ENCODE data around the gene DOK3.
"Not testable (repeated sequence)": the region's sequence is repeated elsewhere in the genome, so short reads cannot be mapped to it uniquely, and the experiment has no call there.

DOK3 gene

GRCh38 chr5:177534433-177534832 is 24.8 kb upstream of the DOK3 start:
- DNase-seq: not testable (repeated sequence)

DNA sequence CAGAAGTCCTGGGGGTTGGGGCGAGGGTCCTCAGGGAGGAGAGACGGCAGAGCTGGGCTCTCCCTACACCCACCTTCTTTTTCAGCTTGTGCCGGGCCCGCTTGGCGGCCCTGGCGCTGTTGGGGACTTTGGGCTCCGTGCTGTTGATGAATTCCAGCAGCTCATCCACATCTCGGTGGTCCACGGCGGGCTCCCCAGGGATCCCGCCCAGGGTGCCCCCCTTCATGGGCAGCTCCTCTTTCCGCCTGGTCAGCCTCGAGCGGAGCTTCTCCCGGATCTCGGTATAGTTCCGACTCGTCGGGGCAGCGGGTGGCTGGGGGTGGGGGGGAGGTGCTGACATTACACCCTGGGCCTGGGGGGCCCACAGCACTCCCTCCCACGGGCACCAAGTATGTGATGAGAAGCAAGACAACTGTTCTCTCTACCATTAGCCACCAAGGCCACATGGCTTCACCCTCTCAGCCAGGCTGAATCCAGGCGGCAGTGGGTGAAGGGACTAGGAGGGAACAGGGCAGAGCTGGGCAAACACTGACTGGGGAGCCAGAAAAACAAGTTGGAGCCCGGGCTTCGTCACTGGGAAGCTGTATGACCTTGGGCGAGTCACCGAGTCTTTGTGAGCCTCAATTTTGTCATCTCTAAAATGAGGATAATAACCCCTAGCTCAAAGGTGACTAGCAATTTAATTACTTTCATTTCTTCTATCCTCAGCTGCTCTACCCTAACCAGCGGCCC is 21.7 kb upstream of the DOK3 start:
- DNase-seq: no peak

DNA sequence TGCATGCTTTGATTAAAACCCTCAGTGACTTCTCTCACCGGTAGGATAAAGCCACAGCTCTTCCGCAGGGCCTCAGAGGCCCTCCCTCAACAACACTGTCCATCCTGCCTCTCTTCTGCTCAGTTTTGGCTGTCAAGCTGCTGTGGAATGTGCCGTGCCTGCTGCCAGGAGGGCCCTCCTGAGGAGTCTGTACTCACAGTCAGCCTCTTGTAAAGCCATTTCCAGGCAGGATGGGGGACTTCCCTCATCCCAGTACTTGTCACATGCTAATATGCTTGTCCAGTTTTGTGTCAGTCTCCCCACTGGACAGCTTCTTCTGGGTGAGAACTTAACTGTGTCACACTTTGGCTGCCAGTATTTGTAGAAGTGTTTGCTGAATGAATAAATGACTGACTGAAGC is 21.0 kb upstream of the DOK3 start:
- no peak for DNase-seq

DNA sequence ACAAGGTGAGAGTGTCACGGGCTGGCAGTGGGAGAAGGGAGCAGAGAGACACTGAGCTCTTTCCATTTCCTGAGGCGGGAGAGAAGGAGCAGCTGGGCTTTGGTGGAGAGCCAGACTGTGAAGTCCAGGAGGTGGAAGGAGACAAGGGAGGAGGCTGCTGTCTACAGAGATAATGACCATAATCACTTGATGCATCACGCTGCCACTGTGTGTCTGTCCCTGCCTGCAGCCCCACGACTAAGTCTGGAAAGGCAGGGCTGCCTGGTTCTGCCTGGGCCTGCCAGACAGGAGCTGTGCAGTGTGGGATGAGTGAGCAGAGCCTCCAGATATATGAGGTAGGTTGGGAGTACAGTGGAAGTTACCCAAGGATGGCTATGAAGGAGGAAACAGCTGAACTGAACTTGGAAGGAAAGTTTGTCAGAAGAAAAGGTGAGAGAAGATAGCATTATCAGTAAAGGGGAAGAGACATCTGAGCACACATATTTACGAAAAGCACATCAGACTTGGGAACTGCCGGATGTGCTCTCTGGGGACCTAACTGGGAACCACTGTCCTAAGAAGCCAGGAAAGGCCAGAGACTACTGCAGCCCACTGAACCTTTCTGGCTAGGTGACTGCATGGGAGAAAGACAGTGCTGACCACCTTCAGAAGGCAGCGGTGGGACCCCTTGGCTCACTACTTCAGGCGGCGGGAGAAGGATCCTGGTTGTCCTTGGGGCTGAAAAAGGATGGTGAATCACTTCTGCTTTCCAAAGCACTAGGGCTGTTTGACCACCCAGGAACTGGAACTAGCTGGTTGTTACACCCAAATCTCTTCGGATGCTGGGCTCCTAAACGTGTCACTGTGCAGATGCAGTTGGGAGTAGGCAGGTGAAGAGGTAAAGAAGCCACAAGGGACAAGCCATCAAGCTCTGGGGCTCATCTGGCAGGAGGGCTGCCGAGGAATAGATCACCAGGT is 19.9 kb upstream of the DOK3 start:
- DNase-seq: no peak

- DNase-seq: no peak
Observed at GRCh38 chr5:177528631-177529030, 19.0 kb upstream of the DOK3 start.

DNA sequence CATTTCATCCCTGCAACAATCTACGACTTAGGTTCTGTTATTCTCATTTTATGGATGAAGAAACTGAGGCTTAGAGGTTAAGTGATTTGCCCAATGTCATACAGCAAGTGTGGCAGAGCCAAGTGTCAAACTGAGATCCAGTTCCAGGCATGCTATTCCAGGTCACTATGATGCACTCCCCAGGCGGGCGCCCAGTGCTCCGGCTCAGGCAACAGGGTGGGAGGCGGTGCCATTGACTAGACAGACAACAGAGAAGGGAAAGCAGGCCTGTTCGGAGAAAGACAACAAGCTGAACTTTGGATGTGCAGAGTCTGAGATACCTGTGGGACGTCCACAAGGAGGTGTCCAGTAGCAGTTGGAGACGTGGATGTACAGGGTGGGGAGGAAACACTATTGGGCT is 18.0 kb upstream of the DOK3 start:
- no peak for DNase-seq

GRCh38 chr5:177526791-177527190 is 17.2 kb upstream of the DOK3 start:
- DNase-seq: no peak

GRCh38 chr5:177526191-177526590 is 16.6 kb upstream of the DOK3 start:
- DNase-seq: no peak

DNA sequence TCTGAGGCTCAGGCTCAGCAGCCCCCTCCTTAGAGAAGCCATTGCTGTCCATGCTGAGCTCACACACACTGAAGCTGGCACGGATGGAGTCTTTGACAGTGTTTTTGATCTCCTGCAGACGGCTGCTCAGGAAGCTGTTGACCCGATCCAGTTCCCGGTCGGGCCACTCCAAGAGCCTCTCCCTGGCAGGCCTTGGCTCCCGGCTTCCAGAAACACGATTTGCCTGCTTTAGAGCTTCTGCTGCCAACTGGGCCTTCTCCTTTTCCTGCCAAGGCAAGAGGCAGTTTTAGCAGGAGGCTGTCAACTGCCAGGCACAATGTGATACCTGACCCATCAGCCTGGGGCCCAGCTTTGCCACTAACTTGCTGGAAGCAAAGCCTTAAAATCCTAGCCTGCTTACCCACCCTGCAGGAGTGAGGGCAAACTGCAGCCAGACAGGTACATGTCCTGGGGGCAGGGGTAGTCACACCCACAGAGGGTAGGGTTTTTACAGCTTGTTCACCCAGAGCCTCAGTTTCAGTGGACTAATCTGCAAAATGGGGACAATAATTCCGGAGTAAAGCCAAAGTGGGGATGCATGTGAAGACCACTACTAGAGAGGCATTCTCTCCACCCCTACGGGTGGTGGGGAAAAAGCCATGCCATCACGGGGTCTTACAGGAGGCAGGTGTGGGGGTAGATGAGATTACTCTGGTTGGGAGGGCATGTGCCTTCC is 15.5 kb upstream of the DOK3 start:
- no peak for DNase-seq

- no peak for DNase-seq
Observed at GRCh38 chr5:177524539-177524900, 14.9 kb upstream of the DOK3 start.

DNA sequence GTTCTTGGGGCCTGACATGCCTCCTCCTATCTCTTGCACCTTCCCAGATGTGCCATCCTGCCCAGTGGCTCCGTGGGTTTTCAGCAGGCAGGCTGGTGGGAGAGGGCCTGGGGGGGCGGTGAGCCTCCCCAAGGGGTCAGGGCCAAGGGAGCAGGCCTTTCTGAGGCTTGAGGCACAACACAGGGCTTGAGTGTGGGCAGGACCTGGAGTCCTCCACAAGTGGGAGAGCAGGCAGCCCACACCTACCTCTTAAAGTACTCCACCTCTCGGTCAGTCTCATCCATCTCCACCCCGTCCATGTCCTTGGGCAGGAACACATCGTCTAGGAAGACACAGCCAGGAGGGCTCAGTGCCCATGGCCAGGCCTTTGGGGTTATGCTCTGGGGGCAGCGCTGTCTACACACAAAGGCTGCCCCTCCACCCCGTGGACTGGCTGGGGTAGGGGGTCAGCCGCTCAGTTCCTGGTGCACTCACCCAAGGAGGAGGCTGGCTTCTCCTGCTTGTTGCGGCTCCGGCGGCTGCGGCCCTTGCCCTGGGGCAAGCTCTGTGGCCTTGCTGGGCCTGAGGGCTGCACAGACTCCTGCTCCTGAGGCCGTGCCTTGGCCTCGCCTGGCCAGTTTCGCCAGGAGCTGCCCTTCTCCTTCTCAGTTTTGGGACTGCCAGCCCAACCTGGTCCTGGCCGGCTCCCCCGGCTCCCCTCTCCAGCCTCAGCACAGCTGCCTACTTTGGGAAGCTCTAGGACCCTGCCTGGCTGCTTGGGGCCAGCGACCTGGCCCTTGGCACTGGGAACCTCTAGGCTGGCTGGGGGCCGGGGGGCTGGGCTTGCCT is 14.3 kb upstream of the DOK3 start:
- DNase-seq: no peak

- no peak for DNase-seq
Observed at GRCh38 chr5:177520916-177521513, 11.4 kb upstream of the DOK3 start.

GRCh38 chr5:177520271-177520670 is 10.6 kb upstream of the DOK3 start:
- no peak for DNase-seq

DNA sequence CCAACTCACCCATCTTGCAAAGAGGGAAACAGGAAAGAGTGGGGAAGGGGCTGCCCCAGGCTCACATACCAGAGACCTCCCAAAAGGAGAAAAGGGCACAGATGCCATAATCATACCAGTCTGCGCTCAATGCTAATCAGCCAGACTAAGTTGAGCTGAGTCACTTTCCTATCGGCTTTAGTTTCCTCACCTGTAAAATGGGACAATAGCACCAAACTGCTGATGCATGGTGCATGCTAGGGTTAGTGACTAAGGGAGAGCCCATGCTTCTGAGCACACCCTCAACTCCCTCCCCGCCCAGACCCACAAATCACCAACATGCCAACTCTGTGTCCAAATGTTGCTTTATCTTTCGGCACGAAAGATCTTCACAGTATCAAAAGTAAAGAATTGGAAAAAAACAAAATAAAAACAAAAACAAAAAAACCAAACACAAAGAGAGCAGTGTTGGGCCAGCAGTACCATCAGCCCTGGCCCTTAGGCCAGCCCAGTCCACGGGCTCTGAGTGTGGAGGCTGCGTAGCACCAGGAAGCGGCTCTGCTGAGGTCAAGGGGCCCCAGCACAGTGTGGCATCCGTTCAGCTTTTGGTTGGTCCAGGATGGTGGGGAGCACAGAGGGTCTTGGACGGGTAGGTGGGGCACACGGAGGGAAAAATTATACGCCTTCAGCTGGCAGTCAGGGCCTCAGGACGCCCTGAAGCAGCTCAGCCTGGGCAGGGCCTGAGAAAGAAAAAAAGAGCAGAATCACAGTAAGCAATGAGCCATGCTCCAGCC is 10.0 kb upstream of the DOK3 start:
- no peak for DNase-seq

GRCh38 chr5:177516601-177517568 is 7.3 kb upstream of the DOK3 start, which contains the start of gene DDX41:
Gene DDX41 (minus strand): TSS chr5:177516961. CDS start chr5:177516945, 16 bp downstream.
- peak; percentile 97 for DNase-seq

DNA sequence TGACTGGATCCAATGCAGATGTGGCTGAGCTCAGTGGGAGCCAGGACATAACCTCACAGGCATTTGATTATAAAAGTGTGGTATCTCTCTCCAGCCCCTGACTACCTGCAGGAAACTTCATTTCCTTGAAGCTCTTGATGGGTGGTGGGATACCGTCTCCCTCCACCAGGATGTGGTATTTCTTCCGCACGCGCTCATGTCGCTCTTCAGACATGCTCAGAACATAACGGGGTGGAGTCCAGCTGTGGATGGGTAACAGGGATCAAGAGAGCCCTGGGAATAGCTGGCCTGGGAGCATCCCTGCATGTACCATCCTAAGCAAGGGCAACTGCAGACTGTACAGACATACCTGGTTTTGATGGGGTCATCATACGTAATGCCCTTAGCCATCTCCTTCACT is 6.0 kb upstream of the DOK3 start:
- DNase-seq: no peak

- DNase-seq: no peak
Observed at GRCh38 chr5:177514541-177514940, 4.9 kb upstream of the DOK3 start.

DNA sequence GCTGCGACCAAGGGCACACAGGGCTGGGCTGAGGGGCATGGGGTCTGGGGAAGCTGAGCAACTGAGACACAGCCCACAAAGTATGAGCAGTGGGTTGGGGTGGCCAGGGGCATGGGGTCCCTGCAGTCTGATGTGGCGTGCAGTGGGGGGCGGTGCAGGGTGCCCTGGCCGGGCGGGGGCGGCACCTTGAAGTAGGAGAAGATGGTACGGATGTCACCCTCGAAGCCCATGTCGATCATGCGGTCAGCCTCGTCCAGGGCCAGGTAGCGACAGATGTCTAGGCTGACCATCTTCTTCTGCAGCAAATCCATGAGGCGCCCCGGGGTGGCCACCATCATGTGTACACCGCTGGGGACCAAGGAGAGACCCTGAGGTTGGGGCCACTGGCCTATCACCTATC is 3.9 kb upstream of the DOK3 start:
- no peak for DNase-seq

DNA sequence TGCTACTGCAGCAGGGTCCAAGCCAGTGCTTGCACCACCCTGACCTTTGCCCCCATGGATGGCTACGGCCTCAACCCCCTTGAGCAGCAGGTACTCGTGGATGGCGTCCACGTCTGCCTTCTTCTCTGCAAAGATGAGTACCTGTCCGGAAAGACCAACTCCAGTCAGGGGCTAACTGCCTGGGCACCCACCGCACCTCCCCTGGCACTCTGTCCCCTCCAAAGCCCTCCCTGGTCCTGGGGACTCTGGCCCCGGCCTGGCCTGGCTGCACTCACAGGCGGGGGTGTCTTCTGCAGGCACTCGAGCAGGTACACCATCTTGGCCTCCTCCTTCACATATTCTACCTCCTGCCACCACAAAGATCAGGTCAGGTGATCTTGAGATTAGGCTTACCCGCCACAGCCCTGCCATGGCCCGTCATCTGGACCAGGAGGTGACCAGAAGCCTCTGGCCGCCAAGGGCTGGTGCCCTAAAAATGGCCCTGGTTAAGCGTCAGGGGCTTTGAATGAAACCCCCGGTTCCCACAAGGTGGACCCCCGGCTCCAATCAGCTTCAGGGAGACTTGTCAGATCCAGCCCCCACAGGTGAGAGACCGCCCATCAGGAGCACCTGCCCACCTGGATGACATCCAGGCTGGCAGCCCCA is 3.2 kb upstream of the DOK3 start:
- DNase-seq: no peak
